Mucosa of descending colon (tissue), 3 donors: ENCODE measurements around the gene ARID1A. TPM values are rescaled to one million over a fixed set of nuclear protein-coding genes. Genes with fewer than 3 reads are reported as not detected.

Experiments used
- ATAC-seq: fragments of 200-7000 bp; cut with Tn5 transposase; one replicate; pipeline ENCODE4 v1.9.1; 2020; ENCODE audit warnings: mild to moderate bottlenecking, moderate library complexity
- DNase-seq, 3 donors: peaks; one replicate each; pipeline ENCODE4 v3.0.0-alpha.2; 2020
- H3K36me3 ChIP-seq: fragments of 200-600 bp; one replicate; pipeline ENCODE4 v1.8.0; 2021; ENCODE audit warnings: low read depth, mild to moderate bottlenecking
- H3K4me1 ChIP-seq: fragments of 200-600 bp; one replicate; pipeline ENCODE4 v1.8.0; 2021; ENCODE audit warnings: low read depth, mild to moderate bottlenecking
- H3K4me3 ChIP-seq: fragments of 200-600 bp; one replicate; pipeline ENCODE4 v1.8.0; 2021; ENCODE audit warnings: mild to moderate bottlenecking
- H3K9me3 ChIP-seq: fragments of 200-600 bp; one replicate; pipeline ENCODE4 v1.8.0; 2021; ENCODE audit warnings: mild to moderate bottlenecking
- CTCF ChIP-seq: fragments of 200-600 bp; IDR thresholded peaks from one replicate; pipeline ENCODE4 v1.8.0; 2022; ENCODE audit warnings: antibody characterized with exemption, mild to moderate bottlenecking
- intact Hi-C, 2 donors: fragments of 100-400 bp; cut with DNase I in 1 of 2; cut with micrococcal nuclease in 1 of 2; formaldehyde crosslinking; loops; one replicate each; pipeline versions ENCODE4 v1.11.0 to v1.11.1; 2022; cut with DNase I, micrococcal nuclease
- total RNA-seq, 3 donors: library from RNA; stranded (reverse); fragmentation: NEBNext Ultra II Directional in 2 of 3; extraction: Animal tissue kit (Norgen Biotek cat#: 25700) in 2 of 3; gene quantifications; one replicate each; pipeline versions ENCODE4 v1.2.1 to v1.2.4, GENCODE V29; 2021 to 2023
- donor health status: DM: no; HTN: no; CAD: no; lungs with moderate emphysema.
- donor health status: DM: no; HTN: no; CAD: no.
- donor health status: DM: no; HTN: yes; CAD: no.

The ARID1A gene
- total RNA-seq, 3 donors from 2014 or later, result 59.9 to 81.2 (median 65.4) TPM

- Histone ChIP-seq H3K36me3 (no peaks in the 10 kb centered on the region), H3K9me3 (no peaks in the 10 kb centered on the region), H3K4me1 (peaks cover 40% of the 10 kb centered on the region), H3K4me3 (no peak overlapping the region)
- TF ChIP-seq CTCF, result no peak
- no peak for DNase-seq
- no peak for ATAC-seq
- intact Hi-C loops, result no loop called here
These were observed 31.0 kb downstream of the ARID1A start for GRCh38 chr1:26726784-26727183.

GRCh38 chr1:26727476-26727875 is 31.7 kb downstream of the ARID1A start:
- no peak for TF ChIP-seq CTCF
- no peaks in the 10 kb centered on the region for H3K36me3 ChIP-seq
- no peak for ATAC-seq
- H3K9me3 ChIP-seq, result no peaks in the 10 kb centered on the region
- DNase-seq, result no peak
- H3K4me3 ChIP-seq, result no peak overlapping the region
- intact Hi-C loops, result no loop called here
- peaks cover 34% of the 10 kb centered on the region for H3K4me1 ChIP-seq

GRCh38 chr1:26728645-26729044 is 32.8 kb downstream of the ARID1A start:
- DNase-seq, result no peak
- H3K9me3 ChIP-seq, result no peaks in the 10 kb centered on the region
- intact Hi-C loops, result no loop called here
- H3K36me3 ChIP-seq, result no peaks in the 10 kb centered on the region
- TF ChIP-seq CTCF, result no peak
- H3K4me3 ChIP-seq, result no peak overlapping the region
- ATAC-seq, result no peak
- H3K4me1 ChIP-seq, result peaks cover 22% of the 10 kb centered on the region

GRCh38 chr1:26729633-26730032 is 33.8 kb downstream of the ARID1A start:
- ATAC-seq (no peak), DNase-seq (no peak)
- Histone ChIP-seq H3K36me3 (no peaks in the 10 kb centered on the region), H3K4me1 (peaks cover 12% of the 10 kb centered on the region), H3K9me3 (no peaks in the 10 kb centered on the region), H3K4me3 (no peak overlapping the region)
- intact Hi-C loops, result no loop called here
- no peak for TF ChIP-seq CTCF

- Histone ChIP-seq H3K9me3 (no peaks in the 10 kb centered on the region), H3K4me3 (no peak overlapping the region), H3K4me1 (peaks cover 10% of the 10 kb centered on the region), H3K36me3 (no peaks in the 10 kb centered on the region)
- intact Hi-C loops, result no loop called here
- DNase-seq (no peak), ATAC-seq (no peak)
- TF ChIP-seq CTCF, result no peak
These were observed 34.9 kb downstream of the ARID1A start for GRCh38 chr1:26730695-26731094.

GRCh38 chr1:26731233-26731902 is 35.6 kb downstream of the ARID1A start:
- no peak for ATAC-seq
- intact Hi-C loops, result no loop called here
- Histone ChIP-seq H3K36me3 (no peaks in the 10 kb centered on the region), H3K9me3 (no peaks in the 10 kb centered on the region), H3K4me3 (no peak overlapping the region), H3K4me1 (peaks cover 10% of the 10 kb centered on the region)
- no peak for DNase-seq
- no peak for TF ChIP-seq CTCF
